Sigmoid colon (tissue), 4 donors: ENCODE data around the gene PGAM2.

Experiments
- CTCF ChIP-seq, 4 experiments: fragments of 450-650 bp in 3 of 4; fragments of 200-600 bp in 1 of 4; IDR thresholded peaks; one replicate each; pipeline ENCODE4 v1.5.1; 2016 to 2019; ENCODE audit warnings: antibody characterized with exemption in 4 of 4, mild to moderate bottlenecking in 3 of 4, moderate library complexity in 2 of 4
- EP300 ChIP-seq, 4 donors: sonication (generic); formaldehyde crosslinking; IDR thresholded peaks; one replicate each; pipeline ENCODE4 v1.6.1; 2017; ENCODE audit warnings: antibody characterized with exemption in 4 of 4
- POLR2A ChIP-seq, 2 donors: fragments of 450-650 bp; IDR thresholded peaks; one replicate each; pipeline ENCODE4 v1.6.1; 2016; ENCODE audit warnings: antibody characterized with exemption in 2 of 2, mild to moderate bottlenecking in 2 of 2, moderate library complexity in 2 of 2
- POLR2AphosphoS5 ChIP-seq, 4 donors: sonication (generic); formaldehyde crosslinking; IDR thresholded peaks; one replicate each; pipeline ENCODE4 v1.6.1; 2017; ENCODE audit warnings: antibody characterized with exemption in 4 of 4

GRCh38 chr7:44094365-44094764 lies 29.0 kb upstream of the PGAM2 start:
- TF ChIP-seq CTCF (IDR thresholded peaks at IDR 0.05), result no peak
- no peak for TF ChIP-seq POLR2A (IDR thresholded peaks at IDR 0.05)
- no peak for TF ChIP-seq POLR2AphosphoS5 (IDR thresholded peaks at IDR 0.05)
- no peak for TF ChIP-seq EP300 (IDR thresholded peaks at IDR 0.05)
